ENCODE results near the gene INTU.
"Not testable (repeated sequence)": the region's sequence is repeated elsewhere in the genome, so short reads cannot be mapped to it uniquely, and the experiment has no call there.

INTU gene

DNA sequence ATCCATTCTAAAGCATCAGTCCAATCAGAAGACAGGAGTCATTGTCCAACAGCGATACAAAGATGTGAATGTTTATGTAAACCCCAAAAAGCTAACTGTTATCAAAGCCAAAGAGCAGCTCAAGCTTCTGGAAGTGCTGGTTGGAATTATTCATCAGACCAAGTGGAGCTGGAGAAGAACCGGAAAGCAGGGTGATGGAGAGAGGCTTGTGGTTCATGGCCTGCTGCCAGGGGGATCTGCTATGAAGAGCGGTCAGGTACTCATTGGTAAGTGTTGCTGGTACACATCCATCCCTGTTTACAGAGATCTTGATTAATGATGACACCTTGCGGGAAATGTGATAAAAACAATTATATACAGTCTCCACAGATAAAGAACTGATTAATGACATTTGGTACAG is 11.0 kb downstream of the INTU start:
- DNase-seq (ENCODE audit: low read depth), result no peak

DNA sequence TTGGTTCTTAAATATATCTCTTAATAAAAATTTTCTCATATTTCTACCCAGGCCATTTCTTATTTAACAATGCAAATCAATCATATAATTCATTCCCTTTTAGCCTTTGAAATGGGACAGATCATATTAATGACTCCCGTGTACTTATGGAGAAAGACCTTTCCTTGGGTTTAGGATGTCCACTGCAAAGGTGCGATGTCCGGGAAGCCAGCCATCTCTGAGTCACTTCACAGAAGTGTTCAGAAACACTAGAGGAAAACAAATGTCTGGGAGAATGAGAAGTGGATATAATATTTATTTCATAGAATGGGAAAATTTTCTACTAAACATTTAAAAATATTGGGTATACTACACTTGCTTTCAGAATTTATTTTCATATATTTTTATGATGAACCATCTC is 15.3 kb downstream of the INTU start:
- no peak for DNase-seq (ENCODE audit: low read depth)

DNA sequence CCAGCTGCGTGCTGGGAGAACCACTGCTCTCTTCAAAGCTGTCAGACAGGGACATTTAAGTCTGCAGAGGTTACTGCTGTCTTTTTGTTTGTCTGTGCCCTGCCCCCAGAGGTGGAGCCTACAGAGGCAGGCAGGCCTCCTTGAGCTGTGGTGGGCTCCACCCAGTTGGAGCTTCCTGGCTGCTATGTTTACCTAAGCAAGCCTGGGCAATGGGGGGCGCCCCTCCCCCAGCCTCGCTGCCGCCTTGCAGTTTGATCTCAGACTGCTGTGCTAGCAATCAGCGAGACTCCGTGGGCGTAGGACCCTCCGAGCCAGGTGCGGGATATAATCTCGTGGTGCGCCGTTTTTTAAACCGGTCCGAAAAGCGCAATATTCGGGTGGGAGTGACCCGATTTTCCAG is 22.8 kb downstream of the INTU start:
- not testable (repeated sequence) for DNase-seq (ENCODE audit: low read depth)

DNA sequence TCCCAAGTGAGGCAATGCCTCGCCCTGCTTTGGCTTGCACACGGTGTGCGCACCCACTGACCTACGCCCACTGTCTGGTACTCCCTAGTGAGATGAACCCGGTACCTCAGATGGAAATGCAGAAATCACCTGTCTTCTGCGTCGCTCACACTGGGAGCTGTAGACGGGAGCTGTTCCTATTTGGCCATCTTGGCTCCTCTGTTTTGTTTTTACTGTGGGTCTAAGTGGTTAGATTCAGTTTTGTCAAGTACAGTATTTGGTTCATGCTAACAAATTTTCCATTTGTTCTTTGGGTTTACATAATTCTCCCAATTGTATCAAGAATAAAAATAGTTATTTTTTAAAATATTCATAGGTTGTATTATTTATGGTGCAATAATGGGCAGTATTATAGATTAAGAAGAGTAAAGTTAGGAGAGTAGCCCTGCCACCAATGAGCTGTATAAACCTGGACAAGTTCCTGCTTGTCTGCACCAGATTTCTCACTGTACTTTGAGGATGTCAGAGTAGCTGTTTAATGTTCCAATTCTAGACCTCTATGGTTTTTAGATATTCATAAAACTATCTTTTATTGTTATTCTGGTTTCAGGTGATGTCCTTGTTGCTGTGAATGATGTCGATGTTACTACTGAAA is 23.4 kb downstream of the INTU start:
- DNase-seq (ENCODE audit: low read depth), result no peak

DNA sequence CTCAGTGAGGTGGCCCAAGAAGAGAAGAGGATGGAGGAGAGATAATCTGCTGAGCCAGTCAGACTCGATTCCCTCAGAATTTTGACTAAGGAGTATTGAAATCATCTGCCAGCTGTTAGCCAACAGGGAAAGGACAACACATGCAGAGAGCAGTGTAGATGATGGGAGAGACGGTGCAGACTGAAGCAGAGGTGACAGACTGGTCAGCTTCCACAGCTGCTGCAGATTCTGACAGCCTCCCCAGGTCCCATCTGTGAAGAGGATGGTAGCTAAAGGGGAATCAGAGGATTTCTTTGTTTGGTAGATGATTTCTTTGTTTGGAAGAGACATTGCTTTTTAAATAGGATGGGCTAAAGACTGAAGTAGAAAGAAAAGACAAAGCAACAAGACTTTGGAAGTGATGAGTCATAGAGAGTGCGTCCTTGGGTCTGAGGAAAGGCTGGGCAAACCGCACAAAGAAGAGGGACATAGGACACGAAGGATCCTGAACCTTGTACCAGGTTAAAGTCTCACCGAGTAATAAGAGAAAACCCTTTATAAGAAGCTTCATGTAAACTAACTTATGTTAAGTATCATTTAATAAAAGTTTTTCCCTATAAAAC is 27.6 kb downstream of the INTU start:
- no peak for DNase-seq (ENCODE audit: low read depth)

DNA sequence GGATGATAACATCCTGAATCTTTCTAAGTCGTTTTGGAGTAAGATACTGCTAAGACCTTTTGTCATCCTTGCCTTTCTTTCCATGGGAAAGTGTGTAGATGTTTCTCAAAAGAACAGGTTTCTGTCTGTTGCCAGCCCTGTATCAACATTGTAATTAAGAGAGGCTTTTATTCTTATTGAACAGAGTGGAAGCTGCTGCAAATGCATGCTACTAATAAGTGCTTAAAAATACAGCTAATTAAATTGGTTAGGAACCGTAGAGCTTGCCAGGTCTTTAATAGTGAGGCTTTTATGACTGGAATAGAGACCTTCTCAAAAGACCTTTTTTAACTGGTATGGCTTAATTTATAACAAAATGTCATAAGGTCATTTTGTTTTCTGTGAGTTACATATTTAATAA is 34.4 kb downstream of the INTU start:
- DNase-seq (ENCODE audit: low read depth), result no peak

DNA sequence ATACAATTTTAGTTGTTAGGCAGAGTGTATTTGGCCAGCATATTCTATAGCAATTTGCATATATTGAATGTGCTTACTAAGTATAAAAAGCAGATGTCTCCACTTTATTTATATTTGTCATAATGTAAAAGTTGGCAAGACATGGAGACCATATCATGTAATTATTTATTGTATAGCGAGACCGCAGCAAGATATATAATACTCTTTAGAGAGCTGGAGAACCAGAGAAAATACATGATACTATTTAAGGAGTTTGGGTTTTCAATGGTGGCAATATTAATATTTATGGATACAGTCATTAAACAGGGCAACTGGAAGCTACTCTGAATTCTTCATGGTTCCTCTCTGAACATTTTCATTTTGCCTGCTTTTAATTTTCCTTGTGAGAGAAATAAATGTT is 35.0 kb downstream of the INTU start:
- no peak for DNase-seq (ENCODE audit: low read depth)

DNA sequence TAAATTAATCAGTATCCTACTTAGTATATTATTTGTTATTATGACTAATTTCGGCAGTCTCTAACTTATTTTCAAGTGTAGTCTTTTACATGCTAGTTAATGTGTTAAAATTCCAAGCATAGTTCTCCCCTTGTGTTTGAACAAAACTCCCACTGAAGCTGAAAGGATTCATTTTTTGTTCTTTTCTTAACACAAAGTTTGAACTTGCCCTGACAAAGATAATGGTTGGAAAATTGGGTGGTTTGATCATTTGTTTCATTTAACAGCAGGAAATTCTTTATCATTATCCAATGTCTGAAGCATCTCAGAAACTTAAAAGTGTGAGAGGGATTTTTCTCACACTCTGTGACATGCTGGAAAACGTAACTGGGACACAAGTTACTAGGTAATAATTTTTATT is 36.0 kb downstream of the INTU start:
- DNase-seq (ENCODE audit: low read depth), result no peak

DNA sequence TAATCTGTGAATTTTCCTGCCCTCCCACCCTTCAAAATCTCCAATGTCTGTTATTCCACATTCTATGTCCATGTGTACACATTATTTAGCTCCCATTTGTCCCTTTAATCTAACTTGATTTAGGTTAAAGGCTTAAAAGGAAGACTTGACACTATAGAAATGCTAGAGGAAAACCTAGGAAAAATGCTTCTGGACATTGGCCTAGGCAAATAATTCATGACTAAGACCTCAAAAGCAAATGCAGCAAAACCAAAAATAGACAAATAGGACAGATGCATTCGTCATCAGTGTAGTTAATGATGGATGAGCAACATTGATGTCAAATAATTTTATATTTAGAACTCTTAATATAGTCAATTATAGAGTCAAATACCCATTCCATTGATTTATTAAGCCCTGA is 36.9 kb downstream of the INTU start:
- DNase-seq (ENCODE audit: low read depth), result no peak

DNA sequence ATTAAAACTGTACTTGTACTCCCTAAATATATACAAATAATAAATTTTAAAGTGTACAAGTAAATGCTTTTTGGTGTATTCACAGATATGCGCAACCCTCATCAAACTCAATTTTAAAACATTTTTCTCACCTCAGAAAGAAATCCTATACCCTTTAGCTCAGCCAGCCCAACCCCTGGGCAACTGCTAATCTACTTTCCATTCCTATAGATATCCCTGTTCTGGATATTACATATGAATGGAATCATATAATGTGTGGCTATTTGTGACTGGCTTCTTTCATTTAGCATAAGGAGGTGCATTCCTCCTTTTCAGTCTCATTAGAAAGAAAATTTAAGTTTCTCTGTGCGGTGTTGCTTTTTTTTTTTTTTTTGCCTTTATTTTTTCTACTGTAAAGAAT is 39.4 kb downstream of the INTU start:
- no peak for DNase-seq (ENCODE audit: low read depth)

DNA sequence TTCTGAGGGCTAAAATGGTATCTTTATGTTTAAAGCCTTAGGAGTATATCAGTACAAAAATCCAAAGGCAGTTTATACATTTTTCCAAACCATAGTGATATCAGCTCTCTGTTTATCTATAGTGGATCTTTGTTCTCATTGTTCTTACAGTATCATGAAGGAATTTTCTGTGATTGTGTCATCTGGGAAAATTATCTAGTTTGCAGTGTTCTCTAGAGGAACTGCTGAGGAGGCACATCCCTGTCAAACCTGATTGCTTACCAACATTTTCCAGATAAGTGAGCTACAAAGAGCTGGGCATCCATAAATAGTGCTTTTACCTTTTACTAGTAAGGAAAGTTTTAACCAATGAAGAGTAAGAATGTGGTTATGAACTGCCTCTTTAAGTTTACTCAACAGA is 52.5 kb downstream of the INTU start:
- DNase-seq (ENCODE audit: low read depth), result peak; percentile 76

DNA sequence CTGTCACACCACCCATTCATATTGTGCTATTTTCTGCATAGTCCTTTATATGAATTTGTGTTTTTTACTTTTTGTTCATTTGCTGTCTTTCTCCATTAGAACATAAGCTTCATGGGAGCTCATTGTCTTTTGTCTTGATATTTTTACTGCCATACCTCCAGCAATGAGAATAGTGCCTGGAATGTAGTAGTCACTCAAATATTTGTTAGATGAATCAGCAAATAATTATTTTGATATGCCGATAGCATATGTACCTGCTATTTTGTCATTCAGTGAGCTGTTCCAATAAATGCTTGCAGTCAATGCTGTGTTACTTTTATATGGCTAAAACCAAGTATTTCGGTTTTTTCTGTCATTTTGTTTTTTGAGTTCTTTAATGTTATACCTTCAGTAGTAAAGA is 53.9 kb downstream of the INTU start:
- DNase-seq (ENCODE audit: low read depth), result peak; percentile 83

DNA sequence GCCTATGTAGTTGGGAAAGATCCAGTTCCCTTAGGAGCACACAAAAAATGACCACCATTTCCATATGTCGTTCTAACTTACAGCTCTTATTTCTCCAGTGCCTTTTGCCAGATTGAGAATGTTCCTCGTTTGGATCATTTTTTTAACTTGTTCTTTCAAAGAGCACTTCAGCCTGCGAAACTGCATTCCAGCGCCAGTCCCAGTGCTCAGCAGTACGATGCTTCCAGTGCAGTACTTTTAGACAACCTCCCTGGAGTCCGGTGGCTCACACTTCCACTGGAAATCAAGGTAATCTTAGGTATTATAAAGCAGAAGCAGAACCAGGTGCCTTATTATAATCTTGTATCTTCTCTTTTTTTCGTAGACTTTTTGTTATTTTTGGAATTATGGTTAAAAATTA is 54.8 kb downstream of the INTU start:
- no peak for DNase-seq (ENCODE audit: low read depth)

DNA sequence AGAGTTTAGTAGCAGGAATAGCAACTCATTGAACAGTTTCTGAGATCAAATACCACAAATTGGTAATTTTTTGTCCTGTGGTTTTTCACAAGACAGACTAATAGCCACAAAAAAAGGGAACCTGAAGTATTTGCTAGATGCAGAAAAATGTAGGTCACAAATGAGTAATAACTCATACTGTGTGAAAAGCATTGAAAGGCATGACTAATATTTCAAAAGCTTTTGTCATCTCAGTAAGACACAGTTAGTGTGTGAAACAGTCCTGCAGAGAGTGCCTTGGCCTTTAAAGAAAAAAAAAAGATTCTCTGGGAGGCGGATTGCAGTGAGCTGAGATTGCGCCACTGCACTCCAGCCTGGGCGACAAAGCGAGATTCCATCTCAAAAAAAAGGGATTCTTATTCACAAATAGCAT is 66.0 kb downstream of the INTU start:
- DNase-seq (ENCODE audit: low read depth), result peak; percentile 92

DNA sequence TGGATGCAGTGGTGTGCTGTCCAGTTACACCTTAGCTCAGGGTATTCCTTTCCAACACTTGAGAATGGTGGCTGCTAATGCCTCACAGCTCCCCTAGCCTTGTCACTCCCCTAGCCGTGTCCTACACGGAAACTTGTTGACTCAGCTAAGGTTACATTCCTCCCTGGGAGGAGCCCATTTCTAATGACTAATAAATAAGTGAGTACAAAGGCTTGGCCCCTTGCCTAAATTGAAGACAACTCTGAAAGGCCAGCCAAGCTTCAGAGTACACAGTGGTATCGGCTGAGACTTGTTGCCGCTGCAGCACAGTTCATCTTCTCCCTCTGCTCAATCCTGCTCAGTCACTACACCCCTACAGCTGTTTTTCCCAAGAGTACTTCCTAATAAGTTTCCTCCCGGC is 76.2 kb downstream of the INTU start:
- DNase-seq (ENCODE audit: low read depth), result peak; percentile 93

DNA sequence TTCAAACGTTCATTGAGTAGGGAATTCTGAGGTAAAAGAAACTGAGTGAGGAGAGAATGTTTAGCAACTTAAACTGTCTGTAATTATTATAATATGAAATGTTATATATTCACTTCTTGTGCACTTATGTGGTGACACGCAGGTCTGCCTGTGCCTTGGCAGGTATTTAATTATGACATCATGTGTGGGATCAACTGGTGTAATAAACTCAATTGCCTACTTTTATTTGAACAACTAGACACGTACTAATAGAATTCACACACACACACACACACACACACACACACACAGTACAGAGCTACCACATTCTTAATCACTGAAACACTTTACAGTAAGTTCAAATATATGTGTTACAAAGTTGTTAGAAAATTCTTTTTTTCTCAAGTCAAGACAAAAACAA is 76.7 kb downstream of the INTU start:
- DNase-seq (ENCODE audit: low read depth), result no peak

DNA sequence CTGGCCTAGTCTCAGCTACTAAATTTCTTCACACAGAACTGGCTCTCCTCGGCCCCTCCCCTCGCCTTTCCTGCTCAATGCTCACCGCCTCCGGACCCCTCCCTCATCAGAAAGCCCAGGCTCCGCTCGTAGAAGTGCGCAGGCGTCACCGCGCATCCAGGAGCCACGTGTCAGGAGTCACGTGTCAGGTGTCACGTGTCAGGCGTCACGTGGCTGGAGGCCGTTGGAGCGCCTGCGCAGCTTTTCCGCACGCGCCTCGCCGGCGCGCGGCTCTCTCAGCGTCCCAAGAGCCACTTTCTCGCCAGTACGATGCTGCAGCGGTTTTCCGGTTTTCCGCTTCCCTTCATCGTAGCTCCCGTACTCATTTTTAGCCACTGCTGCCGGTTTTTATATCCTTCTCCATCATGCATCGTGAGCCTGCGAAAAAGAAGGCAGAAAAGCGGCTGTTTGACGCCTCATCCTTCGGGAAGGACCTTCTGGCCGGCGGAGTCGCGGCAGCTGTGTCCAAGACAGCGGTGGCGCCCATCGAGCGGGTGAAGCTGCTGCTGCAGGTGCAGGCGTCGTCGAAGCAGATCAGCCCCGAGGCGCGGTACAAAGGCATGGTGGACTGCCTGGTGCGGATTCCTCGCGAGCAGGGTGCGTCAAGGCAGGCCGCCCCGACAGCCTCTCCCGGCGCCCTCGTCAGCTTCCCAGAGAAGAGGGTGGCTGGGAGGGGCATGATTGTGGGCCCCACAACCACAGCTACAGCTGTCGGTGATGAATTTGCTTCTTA is 97.6 kb downstream of the INTU start, which contains the start of gene SLC25A31:
TSS of gene SLC25A31 (plus strand) at position 259 of the 772 bp plus-strand sequence. CDS start at position 405, 146 bp downstream.
- no peak for DNase-seq (ENCODE audit: low read depth)

DNA sequence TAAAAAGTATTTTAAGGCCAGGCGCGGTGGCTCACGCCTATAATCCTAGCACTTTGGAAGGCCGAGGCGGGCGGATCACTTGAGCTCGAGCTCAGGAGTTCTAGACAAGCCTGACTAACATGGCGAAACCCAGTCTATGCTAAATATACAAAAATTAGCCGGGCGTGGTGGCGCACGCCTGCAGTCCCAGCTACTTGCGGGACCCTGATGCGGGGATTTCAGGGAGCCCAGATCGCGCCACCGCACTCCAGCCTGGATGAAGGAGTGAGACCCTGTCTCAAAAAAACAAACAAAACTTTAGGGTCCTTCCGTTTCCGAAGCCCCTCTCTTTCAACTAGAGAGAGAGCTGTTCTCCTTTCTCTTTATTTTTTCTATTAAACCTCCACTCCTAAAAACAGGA is 98.6 kb downstream of the INTU start:
- no peak for DNase-seq (ENCODE audit: low read depth)

DNA sequence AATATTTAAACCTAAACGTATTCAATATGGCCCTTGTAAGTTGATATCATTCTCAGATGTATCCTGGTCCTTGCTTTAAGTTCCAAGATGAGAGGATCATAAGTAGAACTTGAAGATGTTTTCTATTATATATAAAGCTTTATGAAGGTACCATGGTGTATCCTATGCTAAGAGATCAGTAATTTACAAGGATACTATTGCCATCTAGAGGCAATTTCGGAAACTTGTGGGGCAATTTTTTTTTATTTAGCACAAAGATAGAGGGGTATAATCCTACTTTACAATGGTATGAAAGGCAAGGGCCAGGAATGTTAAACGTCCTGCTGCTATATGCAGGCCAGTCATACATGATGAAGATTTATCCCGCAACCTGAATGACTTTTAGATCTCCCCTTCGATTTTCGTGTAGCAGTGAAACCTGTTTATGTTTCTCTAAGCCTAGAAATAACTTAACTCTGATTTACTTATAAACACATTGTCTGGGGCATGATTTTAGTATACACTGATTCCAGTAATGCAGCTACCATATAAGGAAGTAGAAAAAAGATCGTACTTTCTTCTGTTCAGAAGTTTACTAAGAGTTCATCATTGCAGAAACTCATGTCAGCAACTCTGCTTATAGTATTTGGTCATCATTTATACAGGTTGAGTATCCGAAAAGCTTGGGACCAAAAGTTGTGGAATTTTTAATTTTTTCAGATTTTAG is 100.0 kb downstream of the INTU start:
- DNase-seq (ENCODE audit: low read depth), result peak; percentile 62

DNA sequence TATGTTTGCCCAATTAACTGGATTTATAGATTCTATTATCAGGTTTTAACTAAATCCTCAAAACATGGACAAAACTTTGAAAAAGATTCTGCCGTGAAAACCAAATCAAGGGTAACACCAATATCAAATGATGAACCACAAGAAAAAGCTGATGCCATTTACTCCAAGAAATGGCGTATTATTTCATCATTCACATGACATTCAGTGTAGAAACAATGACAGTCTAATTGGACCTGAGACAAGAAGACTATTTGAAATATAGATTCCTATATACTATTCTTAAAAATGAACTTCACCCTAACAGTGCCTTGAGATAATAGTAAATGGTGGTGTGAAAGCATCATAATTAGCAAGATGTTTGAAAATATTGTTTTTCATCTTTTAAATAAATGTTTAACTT is 102.2 kb downstream of the INTU start:
- no peak for DNase-seq (ENCODE audit: low read depth)

DNA sequence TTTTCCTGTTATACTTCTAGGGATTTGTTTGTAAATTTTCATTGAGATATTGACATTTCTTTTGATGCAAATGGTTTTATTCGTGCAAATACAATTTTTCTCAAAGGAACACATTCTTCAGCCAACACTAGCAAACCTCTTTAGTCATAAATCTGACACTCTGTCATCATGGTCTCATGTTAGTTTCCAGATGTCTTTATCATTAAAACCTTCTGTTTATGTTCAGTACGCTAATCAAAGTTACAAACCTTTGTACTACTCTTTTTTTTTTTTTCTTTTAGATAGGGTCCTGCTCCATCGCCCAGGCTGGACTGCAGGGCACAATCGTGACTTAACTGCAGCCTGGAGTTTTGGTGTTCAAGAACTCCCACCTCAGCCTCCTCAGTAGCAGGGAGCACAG is 104.5 kb downstream of the INTU start:
- DNase-seq (ENCODE audit: low read depth), result no peak

DNA sequence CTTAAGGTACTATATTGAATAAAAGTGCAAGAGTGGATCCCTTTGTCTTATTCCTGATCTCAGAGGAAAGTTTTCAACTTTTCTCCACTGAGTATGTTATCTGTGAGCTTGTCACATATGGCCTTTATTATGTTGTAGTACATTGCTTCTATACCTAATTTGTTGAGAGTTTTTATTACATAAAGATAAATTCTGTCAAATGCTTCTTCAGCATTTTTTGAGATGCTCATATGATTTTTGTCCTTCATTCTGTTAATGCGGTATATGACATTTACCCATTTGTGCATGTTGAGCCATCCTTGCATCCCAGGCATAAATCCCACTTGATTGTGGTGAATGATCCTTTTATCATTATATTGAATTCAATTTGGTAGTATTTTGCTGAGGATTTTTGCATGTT is 108.5 kb downstream of the INTU start:
- DNase-seq (ENCODE audit: low read depth), result no peak

DNA sequence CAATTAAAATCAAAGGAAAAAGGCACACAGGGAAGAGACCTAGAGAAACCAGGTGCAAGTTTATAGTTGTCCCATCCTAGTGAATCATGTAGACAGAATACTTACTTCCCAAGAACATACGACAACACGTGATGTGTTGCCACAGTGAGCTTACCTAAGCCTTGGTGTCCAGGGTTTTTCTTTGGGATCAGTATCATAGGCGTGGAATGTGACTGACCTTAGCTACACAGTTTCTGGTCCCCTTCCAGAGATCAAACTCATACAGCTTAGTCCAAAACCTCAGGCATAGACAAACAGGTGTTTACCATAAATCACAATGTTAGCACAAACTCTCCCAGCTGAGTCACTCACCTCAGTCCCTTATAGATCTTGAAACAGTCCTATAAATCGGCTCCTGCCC is 115.1 kb downstream of the INTU start:
- no peak for DNase-seq (ENCODE audit: low read depth)

All from ELR (cell line).